ENCODE measurements around the gene TUBG2. TPM values are rescaled to one million over a fixed set of nuclear protein-coding genes. Genes with fewer than 3 reads are reported as not detected.
A peak's percentile ranks its signal among the peaks of the same experiment; 100 is the strongest.

The TUBG2 gene
- total RNA-seq, 1 donor from 2014 or later, result 9.1 TPM

GRCh38 chr17:42676424-42677011 lies 17.4 kb downstream of the TUBG2 start, which contains the start of gene PLEKHH3:
TSS of gene PLEKHH3 (minus strand) at chr17:42676994. CDS start at chr17:42676563, 431 bp downstream.
- DNase-seq (ENCODE audit: low read depth), result no peak

DNA sequence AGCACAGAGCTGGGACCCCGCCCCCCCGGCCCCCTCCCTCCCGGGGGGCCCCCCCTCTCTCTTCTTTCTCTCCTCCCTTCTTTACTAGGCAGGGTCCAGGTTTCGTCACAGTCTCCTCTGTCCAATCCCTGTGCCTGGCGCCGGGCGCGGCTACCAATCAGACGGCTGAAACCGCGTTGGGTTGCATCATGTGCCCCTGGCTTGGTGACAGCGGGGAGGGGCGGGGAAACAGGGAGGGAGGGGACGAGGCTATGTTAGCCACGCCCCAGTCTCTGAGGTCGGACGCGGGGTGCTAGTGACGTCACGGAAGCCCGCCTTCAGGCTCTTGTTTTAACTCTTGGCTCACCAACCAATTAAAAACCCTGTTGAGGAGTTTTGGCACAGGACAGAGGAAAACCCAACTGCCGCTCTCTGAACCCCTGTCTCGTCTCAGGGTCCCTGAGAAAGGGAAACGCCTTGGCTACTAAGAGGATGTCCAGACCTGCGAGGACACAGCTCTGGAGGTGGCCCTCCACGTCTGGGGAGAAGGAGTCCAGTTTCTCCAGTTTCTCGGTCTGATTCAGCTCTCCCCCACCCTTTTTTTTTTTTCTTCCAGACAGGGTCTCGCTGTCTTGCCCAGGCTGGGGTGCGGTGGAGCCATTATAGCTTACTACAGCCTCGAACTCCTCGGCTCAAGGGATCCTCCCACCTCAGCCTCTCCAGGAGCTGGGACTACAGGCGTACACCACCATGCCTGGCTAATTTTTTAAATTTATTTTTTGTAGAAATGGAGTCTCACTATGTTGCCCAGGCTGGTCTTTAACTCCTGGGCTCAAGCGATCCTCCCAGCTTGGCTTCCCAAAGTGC lies 18.2 kb downstream of the TUBG2 start:
- DNase-seq (ENCODE audit: low read depth), result peak; percentile 96

DNA sequence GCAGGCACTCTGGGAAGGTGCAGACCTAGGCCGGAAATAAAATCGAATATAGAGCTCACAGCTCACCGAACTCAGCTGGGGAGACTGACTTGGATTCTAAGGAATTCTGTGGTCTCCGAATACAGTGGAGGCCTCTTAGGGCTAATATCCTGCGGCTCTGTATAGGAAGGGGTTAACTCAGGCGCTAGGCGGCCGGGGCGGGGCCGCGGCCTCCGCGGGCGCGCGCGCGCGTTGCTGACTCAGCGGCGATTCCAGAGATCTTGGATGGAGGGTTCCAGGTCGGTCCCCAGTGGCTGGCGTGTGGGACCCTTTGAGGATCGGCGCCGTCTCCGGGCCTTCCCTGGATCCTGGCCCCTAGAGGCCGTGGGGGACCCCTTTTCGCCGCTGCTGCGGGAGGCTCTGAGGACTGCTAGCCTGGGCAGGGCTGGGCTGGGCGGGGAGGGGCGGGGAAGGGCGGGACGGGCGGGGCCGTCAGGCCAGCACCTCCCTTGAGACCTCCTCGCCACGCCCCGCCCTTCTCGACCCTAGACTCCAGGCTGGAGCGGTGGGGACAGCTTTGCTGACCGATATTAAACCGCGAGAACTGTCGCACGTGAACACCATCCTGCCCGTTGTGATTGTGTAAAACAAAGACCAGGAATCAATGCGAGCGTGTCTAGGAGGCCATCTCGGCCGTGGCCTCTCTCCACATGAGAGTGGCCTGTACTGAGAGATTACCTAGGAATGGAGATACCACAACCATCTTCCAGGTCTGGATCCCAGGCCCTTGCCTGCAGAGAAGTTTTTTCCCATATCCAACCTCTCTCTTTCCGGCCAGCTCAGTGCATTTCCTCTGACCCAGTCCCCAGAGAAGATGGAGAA lies 19.1 kb downstream of the TUBG2 start:
- DNase-seq (ENCODE audit: low read depth), result peak; percentile 61

DNA sequence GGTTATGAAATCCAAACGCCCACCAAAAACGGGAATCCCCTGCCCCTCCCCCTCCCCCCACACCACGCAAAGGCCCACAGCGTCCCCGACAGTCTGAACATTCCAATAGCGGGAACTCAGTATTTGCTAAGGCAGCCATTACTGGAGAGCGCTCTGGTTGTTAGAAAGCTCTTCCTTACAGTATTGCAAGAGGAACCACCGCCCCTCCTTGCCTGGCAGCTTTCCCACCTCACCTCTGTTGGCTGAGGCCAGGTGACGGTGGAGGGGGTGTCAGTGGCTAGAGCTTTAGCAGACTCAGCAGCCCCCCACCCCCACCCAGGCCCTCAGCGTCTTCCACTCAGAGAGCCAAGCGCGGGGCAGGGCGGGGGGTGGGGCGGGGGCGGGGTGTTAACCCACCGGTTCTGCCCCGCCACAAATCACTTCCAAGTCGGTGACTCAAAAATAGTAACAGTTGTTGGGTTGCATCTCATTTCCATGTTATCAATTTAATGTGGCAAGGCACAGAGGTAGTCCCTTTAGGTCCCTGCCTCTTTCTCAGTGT lies 19.9 kb downstream of the TUBG2 start:
- DNase-seq (ENCODE audit: low read depth), result peak; percentile 63

DNA sequence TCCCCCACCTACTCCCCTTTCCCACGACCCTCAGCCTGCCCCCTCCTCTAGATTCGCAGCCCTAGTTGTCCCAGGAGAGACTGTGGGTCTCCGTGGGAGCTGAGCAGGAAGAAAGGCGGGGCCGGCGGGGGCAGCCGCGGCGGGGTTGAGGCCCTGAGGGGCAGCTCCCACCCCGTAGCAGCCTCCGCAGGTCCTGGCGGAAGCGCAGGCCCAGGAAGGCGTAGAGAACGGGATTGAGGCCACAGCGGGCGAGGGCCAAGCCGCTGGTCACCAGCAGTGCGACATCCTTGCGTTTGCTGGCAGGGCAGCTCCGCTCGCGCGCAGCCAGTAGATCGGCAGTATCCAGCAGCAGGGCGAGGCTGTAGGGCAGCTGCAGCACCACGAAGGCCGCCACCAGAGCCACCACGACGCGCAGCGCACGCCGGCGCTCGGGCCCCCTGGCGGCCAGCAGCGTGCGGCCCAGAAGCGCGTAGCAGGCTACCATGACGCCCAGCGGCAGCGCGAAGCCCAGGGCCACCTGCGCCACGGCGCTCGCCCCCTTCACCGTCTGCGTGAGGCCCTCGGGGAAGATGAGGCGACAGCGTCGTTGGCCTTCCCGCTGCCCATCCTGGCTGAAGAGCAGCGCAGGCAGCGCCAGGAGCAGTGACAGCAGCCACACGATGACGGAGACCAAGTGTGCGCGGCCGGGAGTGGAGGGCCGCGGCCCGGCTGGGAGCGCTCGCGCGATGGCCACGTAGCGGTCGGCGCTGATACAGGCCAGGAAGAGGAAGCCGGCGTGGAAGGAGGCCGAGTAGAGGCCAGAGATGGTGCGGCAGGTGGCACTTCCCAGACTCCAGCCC lies 20.6 kb downstream of the TUBG2 start:
- DNase-seq (ENCODE audit: low read depth), result peak; percentile 44

DNA sequence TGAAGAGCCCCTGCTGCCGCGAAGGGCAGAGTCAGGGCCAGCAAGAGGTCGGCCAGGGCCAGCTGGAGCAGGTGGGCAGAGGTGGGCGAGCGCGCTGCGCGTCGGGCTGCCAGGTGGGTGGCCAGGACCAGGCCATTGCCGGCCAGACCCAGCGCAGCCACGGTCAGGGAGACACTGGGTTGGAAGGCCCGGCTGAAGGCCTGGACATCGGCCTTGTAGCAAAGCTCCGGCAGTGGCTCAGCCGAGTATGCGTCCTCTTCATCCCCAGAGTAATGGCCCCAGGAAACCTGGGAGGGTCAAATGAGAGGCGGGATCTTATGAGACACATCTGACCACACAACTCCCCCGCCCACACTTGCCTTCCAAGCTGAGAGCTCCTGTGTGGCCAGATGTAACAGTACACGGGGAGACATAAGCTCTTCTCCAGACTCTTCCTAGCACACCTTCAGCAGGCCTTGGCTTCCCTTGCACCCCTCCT lies 21.3 kb downstream of the TUBG2 start:
- DNase-seq (ENCODE audit: low read depth), result no peak

DNA sequence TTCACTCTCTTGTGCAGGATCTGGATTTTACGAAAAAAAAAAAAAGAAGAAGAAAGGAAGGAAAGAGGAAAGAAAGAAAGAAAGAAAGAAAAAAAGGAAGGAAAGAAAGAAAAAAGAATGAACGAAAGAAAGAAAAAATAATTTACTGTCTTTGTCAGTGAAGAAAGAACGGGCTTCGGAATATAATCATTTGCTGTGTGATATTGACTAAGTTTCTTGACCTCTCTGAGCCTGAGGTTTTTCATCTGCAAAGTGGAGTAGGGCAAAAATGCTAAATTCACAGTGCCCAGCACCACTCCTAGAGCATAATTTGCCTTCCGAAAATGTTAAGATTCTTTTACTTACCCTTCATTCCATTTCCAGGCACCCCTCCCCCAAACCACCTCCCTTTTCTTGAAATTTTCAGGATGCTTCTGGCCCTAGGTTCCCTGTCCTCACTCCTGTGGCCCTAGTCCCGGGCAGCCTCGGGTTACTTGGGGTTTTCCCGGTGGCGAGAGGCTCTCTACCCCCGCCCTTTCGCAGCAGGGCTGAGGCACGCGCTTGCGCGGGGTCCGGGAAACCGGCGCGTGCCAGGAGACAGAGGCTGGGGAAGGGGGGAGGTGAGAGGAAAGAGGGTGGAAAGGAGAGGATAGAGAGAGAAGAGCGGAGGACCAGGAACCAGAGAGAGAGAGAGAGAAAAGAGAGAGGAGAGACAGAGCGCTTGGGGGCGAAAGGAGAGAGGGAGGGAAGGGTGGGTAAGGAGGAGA lies 23.1 kb downstream of the TUBG2 start, which contains the start of gene CNTNAP1:
CNTNAP1 (plus strand) TSS at position 556 of the 746 bp plus-strand sequence. CDS start 299 bp downstream, outside the sequence.
- peak; percentile 55 for DNase-seq (ENCODE audit: low read depth)

- no peak for DNase-seq (ENCODE audit: low read depth)
Measured at GRCh38 chr17:42682722-42683403, 23.8 kb downstream of the TUBG2 start.

GRCh38 chr17:42683407-42684034 lies 24.4 kb downstream of the TUBG2 start:
- DNase-seq (ENCODE audit: low read depth), result no peak

GRCh38 chr17:42684929-42685556 lies 26.0 kb downstream of the TUBG2 start:
- no peak for DNase-seq (ENCODE audit: low read depth)

- no peak for DNase-seq (ENCODE audit: low read depth)
Measured at GRCh38 chr17:42685831-42686230, 26.7 kb downstream of the TUBG2 start.

GRCh38 chr17:42686520-42687128 lies 27.5 kb downstream of the TUBG2 start:
- DNase-seq (ENCODE audit: low read depth), result no peak

DNA sequence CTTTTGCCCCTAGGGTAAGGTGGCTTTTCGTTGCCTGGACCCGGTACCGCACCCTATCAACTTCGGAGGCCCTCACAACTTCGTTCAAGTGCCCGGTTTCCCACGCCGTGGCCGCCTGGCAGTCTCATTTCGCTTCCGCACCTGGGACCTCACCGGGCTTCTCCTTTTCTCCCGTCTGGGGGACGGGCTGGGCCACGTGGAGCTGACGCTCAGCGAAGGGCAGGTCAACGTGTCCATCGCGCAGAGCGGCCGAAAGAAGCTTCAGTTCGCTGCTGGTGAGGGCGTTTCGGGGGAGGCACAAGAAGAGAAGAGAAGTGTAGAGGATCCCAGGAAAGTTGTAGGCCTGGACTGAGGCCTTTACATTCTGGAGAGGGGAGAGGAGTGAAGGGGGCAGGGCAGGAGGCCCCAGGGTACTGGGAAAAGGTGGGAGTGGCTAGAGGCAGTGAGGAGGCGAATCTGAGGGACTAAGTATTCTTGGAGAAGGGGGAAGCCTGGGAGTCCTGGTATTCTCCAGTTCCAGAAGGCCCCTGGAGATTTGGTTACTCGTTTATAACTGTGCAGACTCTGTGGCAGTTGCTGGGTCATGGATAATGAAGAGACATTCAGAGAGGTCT lies 28.7 kb downstream of the TUBG2 start:
- no peak for DNase-seq (ENCODE audit: low read depth)

GRCh38 chr17:42690596-42690995 lies 31.5 kb downstream of the TUBG2 start:
- no peak for DNase-seq (ENCODE audit: low read depth)

DNA sequence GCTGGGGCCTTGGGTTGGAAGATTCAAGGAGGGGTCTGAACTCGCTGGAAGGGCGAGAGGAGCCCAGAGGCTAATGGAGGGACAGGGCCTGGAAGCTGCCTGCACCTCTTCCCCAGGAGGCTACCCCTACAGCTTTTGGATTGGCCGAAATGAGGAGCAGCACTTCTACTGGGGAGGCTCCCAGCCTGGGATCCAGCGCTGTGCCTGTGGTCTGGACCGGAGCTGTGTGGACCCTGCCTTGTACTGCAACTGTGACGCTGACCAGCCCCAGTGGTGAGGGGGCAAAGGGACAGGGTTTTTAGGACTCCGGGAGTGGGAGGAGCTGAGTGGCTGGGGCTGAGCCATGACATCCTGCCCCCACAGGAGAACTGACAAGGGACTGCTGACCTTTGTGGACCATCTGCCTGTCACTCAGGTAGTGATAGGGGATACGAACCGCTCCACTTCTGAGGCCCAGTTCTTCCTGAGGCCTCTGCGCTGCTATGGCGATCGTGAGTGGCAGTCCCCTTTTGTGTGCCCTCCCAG lies 32.0 kb downstream of the TUBG2 start:
- DNase-seq (ENCODE audit: low read depth), result no peak

DNA sequence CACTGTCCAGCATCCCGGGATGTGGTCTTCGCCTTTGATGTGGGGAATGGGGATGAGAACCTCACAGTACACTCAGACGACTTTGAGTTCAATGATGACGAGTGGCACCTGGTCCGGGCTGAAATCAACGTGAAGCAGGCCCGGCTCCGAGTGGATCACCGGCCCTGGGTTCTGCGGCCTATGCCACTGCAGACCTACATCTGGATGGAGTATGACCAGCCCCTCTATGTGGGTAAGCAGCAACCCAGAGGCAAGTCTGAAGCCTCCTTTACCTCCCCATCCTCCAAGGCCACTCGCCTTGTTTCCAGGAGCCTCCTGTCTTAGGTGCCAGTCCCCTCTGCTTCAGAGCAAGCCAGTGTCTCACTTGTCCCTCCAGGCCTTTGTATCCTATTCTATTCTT lies 33.4 kb downstream of the TUBG2 start:
- DNase-seq (ENCODE audit: low read depth), result no peak

GRCh38 chr17:42694524-42694923 lies 35.4 kb downstream of the TUBG2 start:
- no peak for DNase-seq (ENCODE audit: low read depth)

Data from renal cortical epithelial cell (primary cell).